H9 (cell line): ENCODE measurements around the gene ZBTB25. TPM values are rescaled to one million over a fixed set of nuclear protein-coding genes. Genes with fewer than 3 reads are reported as not detected.

Experiments used
- DNase-seq: peaks from one replicate; pipeline ENCODE4 v3.0.0-alpha.2; 2017
- H2AFZ ChIP-seq: one replicate; pipeline ENCODE4 v1.6.1; 2013; ENCODE audit warnings: mild to moderate bottlenecking, low read length, control low read depth, moderate library complexity
- H2AK5ac ChIP-seq: 2 replicates; pipeline ENCODE4 v1.6.1; 2013; ENCODE audit warnings: low read length, control low read depth, mixed read lengths; ENCODE audit not compliant: insufficient read length
- H2BK120ac ChIP-seq: one replicate; pipeline ENCODE4 v1.6.1; 2013; ENCODE audit warnings: low read depth, mild to moderate bottlenecking, low read length, control low read depth, inconsistent platforms; ENCODE audit not compliant: poor library complexity, severe bottlenecking
- H2BK12ac ChIP-seq: 2 replicates; pipeline ENCODE4 v1.6.1; 2013; ENCODE audit warnings: low read length, control low read depth, mixed read lengths, low read depth; ENCODE audit not compliant: insufficient read length
- H2BK15ac ChIP-seq: 2 replicates; pipeline ENCODE4 v1.6.1; 2013; ENCODE audit warnings: low read depth, low read length, control low read depth
- H2BK20ac ChIP-seq: one replicate; pipeline ENCODE4 v1.6.1; 2013; ENCODE audit warnings: low read depth, mild to moderate bottlenecking, low read length, control low read depth, inconsistent platforms; ENCODE audit not compliant: poor library complexity, severe bottlenecking
- H2BK5ac ChIP-seq: 2 replicates; pipeline ENCODE4 v1.6.1; 2013; ENCODE audit warnings: low read length, control low read depth, mixed read lengths; ENCODE audit not compliant: insufficient read length
- H3K14ac ChIP-seq: 2 replicates; pipeline ENCODE4 v1.6.1; 2013; ENCODE audit warnings: low read length, control low read depth; ENCODE audit not compliant: insufficient read depth
- H3K18ac ChIP-seq: 2 replicates; pipeline ENCODE4 v1.6.1; 2013; ENCODE audit warnings: low read depth, mild to moderate bottlenecking, mixed read lengths, low read length, control low read depth; ENCODE audit not compliant: insufficient read length
- H3K23ac ChIP-seq: 2 replicates; pipeline ENCODE4 v1.6.1; 2013; ENCODE audit warnings: low read length, control low read depth, mixed read lengths, low read depth; ENCODE audit not compliant: insufficient read length
- H3K23me2 ChIP-seq: 2 replicates; pipeline ENCODE4 v1.6.1; 2013; ENCODE audit warnings: low read depth, mild to moderate bottlenecking, mixed read lengths, low read length, control low read depth; ENCODE audit not compliant: insufficient read length, poor library complexity, severe bottlenecking
- H3K27ac ChIP-seq: 2 replicates; pipeline ENCODE4 v1.5.1; 2013; ENCODE audit warnings: low read length, control low read depth, mixed read lengths, low read depth; ENCODE audit not compliant: insufficient read length
- H3K27me3 ChIP-seq: 2 replicates; pipeline ENCODE4 v1.6.1; 2013; ENCODE audit warnings: low read length, control low read depth, inconsistent platforms; ENCODE audit not compliant: insufficient read depth
- H3K4ac ChIP-seq: 2 replicates; pipeline ENCODE4 v1.6.1; 2013; ENCODE audit warnings: low read depth, mild to moderate bottlenecking, control low read depth, inconsistent platforms, low read length, moderate library complexity
- H3K4me1 ChIP-seq: 2 replicates; pipeline ENCODE4 v1.6.1; 2013; ENCODE audit warnings: low read length, control low read depth, inconsistent platforms; ENCODE audit not compliant: insufficient read depth
- H3K4me2 ChIP-seq: 2 replicates; pipeline ENCODE4 v1.6.1; 2013; ENCODE audit warnings: low read length, control low read depth, mixed read lengths; ENCODE audit not compliant: insufficient read length, insufficient read depth
- H3K56ac ChIP-seq: 2 replicates; pipeline ENCODE4 v1.6.1; 2013; ENCODE audit warnings: low read depth, mild to moderate bottlenecking, mixed read lengths, low read length, control low read depth; ENCODE audit not compliant: insufficient read length
- H3K79me1 ChIP-seq: 2 replicates; pipeline ENCODE4 v1.6.1; 2013; ENCODE audit warnings: low read depth, mild to moderate bottlenecking, moderate library complexity, low read length, control low read depth, inconsistent platforms; ENCODE audit not compliant: insufficient read depth, poor library complexity, severe bottlenecking
- H3K79me2 ChIP-seq: 2 replicates; pipeline ENCODE4 v1.6.1; 2013; ENCODE audit warnings: low read length, control low read depth, inconsistent platforms; ENCODE audit not compliant: insufficient read depth
- H3K9ac ChIP-seq: 2 replicates; pipeline ENCODE4 v1.6.1; 2013; ENCODE audit warnings: low read length, control low read depth, mixed read lengths; ENCODE audit not compliant: insufficient read length; ENCODE audit errors: extremely low read depth
- H3K9me3 ChIP-seq: one replicate; pipeline ENCODE4 v1.6.1; 2013; ENCODE audit warnings: low read depth, low read length, inconsistent platforms; ENCODE audit not compliant: control insufficient read depth
- H3T11ph ChIP-seq: one replicate; pipeline ENCODE4 v1.6.1; 2013; ENCODE audit warnings: mild to moderate bottlenecking, low read length, control low read depth, inconsistent platforms
- H4K20me1 ChIP-seq: one replicate; pipeline ENCODE4 v1.6.1; 2013; ENCODE audit not compliant: control insufficient read depth, insufficient read length, insufficient read depth
- H4K5ac ChIP-seq: 2 replicates; pipeline ENCODE4 v1.6.1; 2013; ENCODE audit warnings: low read depth, mild to moderate bottlenecking, mixed read lengths, low read length, control low read depth; ENCODE audit not compliant: insufficient read length
- H4K8ac ChIP-seq: replicated peaks from 2 replicates; pipeline ENCODE4 v1.6.1; 2013; ENCODE audit warnings: low read length, control low read depth, mixed read lengths, low read depth; ENCODE audit not compliant: insufficient read length
- H4K91ac ChIP-seq: 2 replicates; pipeline ENCODE4 v1.6.1; 2013; ENCODE audit warnings: low read depth, mild to moderate bottlenecking, moderate library complexity, mixed read lengths, low read length, control low read depth; ENCODE audit not compliant: insufficient read length
- H3K27ac Mint-ChIP-seq, 3 experiments: 2 replicates in 2 of 3; 3 replicates in 1 of 3; pipeline ENCODE4 v1.8.0; 2020 to 2021; ENCODE audit warnings: mixed read lengths in 3 of 3, mild to moderate bottlenecking in 1 of 3, moderate library complexity in 1 of 3
- H3K27me3 Mint-ChIP-seq: 2 replicates; pipeline ENCODE4 v1.8.0; 2021; ENCODE audit warnings: low read depth, mild to moderate bottlenecking, moderate library complexity, mixed read lengths
- H3K36me3 Mint-ChIP-seq, 3 experiments: 2 replicates in 2 of 3; 3 replicates in 1 of 3; pipeline ENCODE4 v1.8.0; 2020 to 2021; ENCODE audit warnings: low read depth in 3 of 3, mixed read lengths in 3 of 3; ENCODE audit not compliant: insufficient read depth in 1 of 3
- H3K4me1 Mint-ChIP-seq, 2 experiments: 2 replicates each; pipeline ENCODE4 v1.8.0; 2020; ENCODE audit warnings: mixed read lengths in 2 of 2
- H3K4me3 Mint-ChIP-seq, 2 experiments: 2 replicates in 1 of 2; 3 replicates in 1 of 2; pipeline ENCODE4 v1.8.0; 2020 to 2021; ENCODE audit warnings: mild to moderate bottlenecking in 2 of 2, mixed read lengths in 2 of 2, moderate library complexity in 1 of 2
- H3K9me3 Mint-ChIP-seq, 2 experiments: 2 replicates in 1 of 2; 3 replicates in 1 of 2; pipeline ENCODE4 v1.8.0; 2020; ENCODE audit warnings: mild to moderate bottlenecking in 2 of 2, mixed read lengths in 2 of 2, moderate library complexity in 1 of 2
- CTCF ChIP-seq: fragments of 200-600 bp; sonication (generic); conservative IDR thresholded peaks from 3 replicates; pipeline ENCODE4 v1.8.0; 2021; ENCODE audit warnings: antibody characterized with exemption, mild to moderate bottlenecking
- WGBS: extraction: QIAGEN DNeasy Blood & Tissue Kit; methylation state at CpG from one replicate; pipeline ENCODE4 v1.1.7; 2013; ENCODE audit warnings: missing lambda C conversion rate, low lambda C conversion rate, mixed read lengths; ENCODE audit not compliant: insufficient read length; ENCODE audit errors: extremely low coverage; 5-methylcytosine and 5-hydroxymethylcytosine counted together
- total RNA-seq: library from RNA; stranded (reverse); gene quantifications from 2 replicates; pipeline ENCODE4 v1.2.1, GENCODE V29; 2021

ZBTB25 gene
- total RNA-seq, 1 experiment from 2014 or later = 8.2 TPM

- DNase-seq = no peak
- Histone ChIP-seq H2BK5ac (no peak overlapping the region), H2BK15ac (no peak overlapping the region), H3T11ph (no peak overlapping the region), H3K14ac (no peak overlapping the region), H4K5ac (no peak overlapping the region), H3K9me3 (no peaks in the 10 kb centered on the region), H3K4me1 (no peaks in the 10 kb centered on the region), H3K79me1 (peaks cover 5% of the 10 kb centered on the region), H3K9ac (no peak overlapping the region), H3K23me2 (no peaks in the 10 kb centered on the region), H3K18ac (no peak overlapping the region), H2BK120ac (no peak overlapping the region), H4K20me1 (no peaks in the 10 kb centered on the region), H4K91ac (no peak overlapping the region), H2AFZ (no peak overlapping the region), H3K4me2 (no peak overlapping the region), H3K79me2 (no peaks in the 10 kb centered on the region), H2AK5ac (no peak overlapping the region), H3K27me3 (no peaks in the 10 kb centered on the region), H2BK12ac (no peak overlapping the region), H4K8ac (no peak overlapping the region), H3K27ac (no peak overlapping the region), H3K56ac (no peak overlapping the region), H3K23ac (no peak overlapping the region), H2BK20ac (no peak overlapping the region), H3K4ac (no peak overlapping the region)
- H3K27me3 Mint-ChIP-seq = no peaks in the 10 kb centered on the region
- TF ChIP-seq CTCF = no peak
- no peaks in the 10 kb centered on the region for H3K4me1 Mint-ChIP-seq
- H3K27ac Mint-ChIP-seq = no peak overlapping the region
- WGBS = no CpG with 5 or more reads among the region's 5 CpGs
- H3K36me3 Mint-ChIP-seq = peaks cover 9 to 40% (median 30%) of the 10 kb centered on the region in 3 experiments; a peak in 6 of 7 replicates
- H3K9me3 Mint-ChIP-seq = no peaks in the 10 kb centered on the region
- no peak overlapping the region for H3K4me3 Mint-ChIP-seq
Observed at GRCh38 chr14:64488590-64489099, 15.0 kb downstream of the ZBTB25 start.
